Osteocyte (in vitro differentiated cells): ENCODE results near the gene ANGEL1. TPM values are rescaled to one million over a fixed set of nuclear protein-coding genes. Genes with fewer than 3 reads are reported as not detected.
A peak's percentile ranks its signal among the peaks of the same experiment; 100 is the strongest.

ENCODE experiments used
- DNase-seq: peaks from one replicate; pipeline ENCODE4 v3.0.0; 2021; ENCODE audit warnings: mixed read lengths; ENCODE audit not compliant: unreplicated experiment; ENCODE audit errors: extremely low spot score
- H3K27ac Mint-ChIP-seq: one replicate; pipeline ENCODE4 v1.8.0; 2021; ENCODE audit warnings: mild to moderate bottlenecking, mixed read lengths; ENCODE audit not compliant: unreplicated experiment
- H3K27me3 Mint-ChIP-seq: one replicate; pipeline ENCODE4 v1.8.0; 2021; ENCODE audit warnings: mixed read lengths; ENCODE audit not compliant: unreplicated experiment
- H3K36me3 Mint-ChIP-seq: one replicate; pipeline ENCODE4 v1.8.0; 2021; ENCODE audit warnings: mixed read lengths; ENCODE audit not compliant: unreplicated experiment
- H3K4me1 Mint-ChIP-seq: one replicate; pipeline ENCODE4 v1.8.0; 2021; ENCODE audit warnings: mixed read lengths; ENCODE audit not compliant: unreplicated experiment
- H3K4me3 Mint-ChIP-seq: one replicate; pipeline ENCODE4 v1.8.0; 2021; ENCODE audit warnings: mild to moderate bottlenecking, moderate library complexity, mixed read lengths; ENCODE audit not compliant: unreplicated experiment
- H3K9me3 Mint-ChIP-seq: one replicate; pipeline ENCODE4 v1.8.0; 2021; ENCODE audit warnings: mixed read lengths; ENCODE audit not compliant: unreplicated experiment
- CTCF ChIP-seq: fragments of 200-600 bp; sonication (generic); IDR thresholded peaks from 2 replicates; pipeline ENCODE4 v1.5.0; 2021; ENCODE audit warnings: antibody characterized with exemption, mild to moderate bottlenecking, moderate library complexity
- total RNA-seq: library from RNA; stranded (reverse); gene quantifications from 2 replicates; pipeline ENCODE4 v1.2.1, GENCODE V29; 2021

ANGEL1 gene
- total RNA-seq, 1 donor from 2014 or later, result 18.7 TPM

- H3K36me3 Mint-ChIP-seq, result peaks cover 57% of the 10 kb centered on the region
- H3K9me3 Mint-ChIP-seq, result peaks cover 4% of the 10 kb centered on the region
- no peaks in the 10 kb centered on the region for H3K4me1 Mint-ChIP-seq
- no peak overlapping the region for H3K4me3 Mint-ChIP-seq
- no peak for DNase-seq
- H3K27me3 Mint-ChIP-seq, result no peaks in the 10 kb centered on the region
- H3K27ac Mint-ChIP-seq, result no peak overlapping the region
- TF ChIP-seq CTCF, result no peak
Observed at GRCh38 chr14:76793324-76793723, 19.4 kb downstream of the ANGEL1 start.

- Mint-ChIP-seq H3K36me3 (peaks cover 55% of the 10 kb centered on the region), H3K4me1 (no peaks in the 10 kb centered on the region), H3K27me3 (no peaks in the 10 kb centered on the region), H3K4me3 (no peak overlapping the region), H3K9me3 (peaks cover 4% of the 10 kb centered on the region), H3K27ac (no peak overlapping the region)
- no peak for DNase-seq
- no peak for TF ChIP-seq CTCF
Observed at GRCh38 chr14:76792422-76792821, 20.3 kb downstream of the ANGEL1 start.

- peak; percentile 46 for DNase-seq
- no peak overlapping the region for H3K4me3 Mint-ChIP-seq
- H3K4me1 Mint-ChIP-seq, result peaks cover 10% of the 10 kb centered on the region
- H3K27ac Mint-ChIP-seq, result no peak overlapping the region
- H3K36me3 Mint-ChIP-seq, result peaks cover 35% of the 10 kb centered on the region
- H3K27me3 Mint-ChIP-seq, result no peaks in the 10 kb centered on the region
- no peak for TF ChIP-seq CTCF
- H3K9me3 Mint-ChIP-seq, result peaks cover under 1% of the 10 kb centered on the region
Observed at GRCh38 chr14:76786601-76787000, 26.1 kb downstream of the ANGEL1 start.

GRCh38 chr14:76784881-76785280, 27.8 kb downstream of the ANGEL1 start:
- Mint-ChIP-seq H3K9me3 (no peaks in the 10 kb centered on the region), H3K4me3 (no peak overlapping the region), H3K4me1 (peaks cover 12% of the 10 kb centered on the region), H3K27me3 (no peaks in the 10 kb centered on the region), H3K27ac (peak overlapping the region; percentile 14), H3K36me3 (peaks cover 24% of the 10 kb centered on the region)
- DNase-seq, result peak; percentile 88
- TF ChIP-seq CTCF, result peak; percentile 84

- peaks cover 12% of the 10 kb centered on the region for H3K4me1 Mint-ChIP-seq
- DNase-seq, result peak; percentile 62
- H3K4me3 Mint-ChIP-seq, result no peak overlapping the region
- H3K27ac Mint-ChIP-seq, result no peak overlapping the region
- peaks cover 24% of the 10 kb centered on the region for H3K36me3 Mint-ChIP-seq
- no peaks in the 10 kb centered on the region for H3K9me3 Mint-ChIP-seq
- H3K27me3 Mint-ChIP-seq, result no peaks in the 10 kb centered on the region
- no peak for TF ChIP-seq CTCF
Observed at GRCh38 chr14:76784266-76784874, 28.3 kb downstream of the ANGEL1 start.
